ENCODE results near the gene HOXD12. TPM values are rescaled to one million over a fixed set of nuclear protein-coding genes. Genes with fewer than 3 reads are reported as not detected.

Gene HOXD12
- total RNA-seq, 1 donor from 2014 or later, result not detected

- DNase-seq (ENCODE audit: low spot score), result no peak
- Mint-ChIP-seq H3K4me1 (ENCODE audit: low read depth) (peaks cover 33% of the 10 kb centered on the region), H3K4me3 (ENCODE audit: unreplicated experiment) (no peak overlapping the region), H3K36me3 (ENCODE audit: low read depth) (peaks cover 7% of the 10 kb centered on the region), H3K27ac (ENCODE audit: unreplicated experiment) (no peak overlapping the region), H3K27me3 (ENCODE audit: low read depth) (peaks cover 78% of the 10 kb centered on the region), H3K9me3 (ENCODE audit: low read depth) (peaks cover 4% of the 10 kb centered on the region)
- TF ChIP-seq CTCF (IDR thresholded peaks at IDR 0.05), result no peak
Measured at GRCh38 chr2:176131848-176132158, 32.2 kb downstream of the HOXD12 start.

- H3K9me3 Mint-ChIP-seq (ENCODE audit: low read depth), result peaks cover 4% of the 10 kb centered on the region
- H3K36me3 Mint-ChIP-seq (ENCODE audit: low read depth), result peaks cover 7% of the 10 kb centered on the region
- H3K27me3 Mint-ChIP-seq (ENCODE audit: low read depth), result peaks cover 78% of the 10 kb centered on the region
- DNase-seq (ENCODE audit: low spot score), result no peak
- H3K4me1 Mint-ChIP-seq (ENCODE audit: low read depth), result peaks cover 33% of the 10 kb centered on the region
- no peak overlapping the region for H3K27ac Mint-ChIP-seq (ENCODE audit: unreplicated experiment)
- TF ChIP-seq CTCF (IDR thresholded peaks at IDR 0.05), result no peak
- H3K4me3 Mint-ChIP-seq (ENCODE audit: unreplicated experiment), result no peak overlapping the region
Measured at GRCh38 chr2:176132205-176133171, 32.9 kb downstream of the HOXD12 start.

GRCh38 chr2:176133389-176133788, 33.8 kb downstream of the HOXD12 start:
- Mint-ChIP-seq H3K36me3 (ENCODE audit: low read depth) (peaks cover 8% of the 10 kb centered on the region), H3K4me1 (ENCODE audit: low read depth) (peaks cover 28% of the 10 kb centered on the region), H3K27me3 (ENCODE audit: low read depth) (peaks cover 78% of the 10 kb centered on the region), H3K4me3 (ENCODE audit: unreplicated experiment) (no peak overlapping the region), H3K9me3 (ENCODE audit: low read depth) (peaks cover 6% of the 10 kb centered on the region), H3K27ac (ENCODE audit: unreplicated experiment) (no peak overlapping the region)
- no peak for DNase-seq (ENCODE audit: low spot score)
- no peak for TF ChIP-seq CTCF (IDR thresholded peaks at IDR 0.05)

DNA sequence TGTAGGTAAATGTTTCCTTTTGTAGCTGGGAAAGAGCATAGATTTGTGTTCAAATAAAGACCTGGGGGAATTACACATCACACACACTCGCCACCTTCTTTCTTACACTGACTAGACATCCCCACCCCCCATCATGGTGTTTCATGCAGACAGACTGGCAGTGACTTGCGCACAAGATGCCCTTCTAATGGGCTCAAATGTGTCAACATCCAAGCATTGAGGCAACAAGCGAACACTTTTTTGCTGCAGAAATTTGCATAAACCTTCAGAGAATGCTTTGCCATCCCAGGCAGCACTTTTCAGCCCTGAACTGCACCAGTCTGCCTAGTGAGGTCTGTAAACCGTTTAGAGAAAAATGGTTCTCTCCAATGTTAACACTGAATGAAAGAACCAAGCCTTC, 34.4 kb downstream of the HOXD12 start:
- Mint-ChIP-seq H3K27ac (ENCODE audit: unreplicated experiment) (no peak overlapping the region), H3K27me3 (ENCODE audit: low read depth) (peaks cover 79% of the 10 kb centered on the region), H3K4me3 (ENCODE audit: unreplicated experiment) (no peak overlapping the region), H3K36me3 (ENCODE audit: low read depth) (peaks cover 11% of the 10 kb centered on the region), H3K4me1 (ENCODE audit: low read depth) (peaks cover 22% of the 10 kb centered on the region), H3K9me3 (ENCODE audit: low read depth) (peaks cover 9% of the 10 kb centered on the region)
- DNase-seq (ENCODE audit: low spot score), result no peak
- TF ChIP-seq CTCF (IDR thresholded peaks at IDR 0.05), result no peak

GRCh38 chr2:176135035-176135440, 35.4 kb downstream of the HOXD12 start:
- Mint-ChIP-seq H3K4me3 (ENCODE audit: unreplicated experiment) (no peak overlapping the region), H3K4me1 (ENCODE audit: low read depth) (peaks cover 20% of the 10 kb centered on the region), H3K36me3 (ENCODE audit: low read depth) (peaks cover 12% of the 10 kb centered on the region), H3K27ac (ENCODE audit: unreplicated experiment) (no peak overlapping the region), H3K9me3 (ENCODE audit: low read depth) (peaks cover 13% of the 10 kb centered on the region), H3K27me3 (ENCODE audit: low read depth) (peaks cover 84% of the 10 kb centered on the region)
- no peak for DNase-seq (ENCODE audit: low spot score)
- peak; percentile 44 for TF ChIP-seq CTCF (IDR thresholded peaks at IDR 0.05)

Measured in chondrocyte (in vitro differentiated cells).